ENCODE measurements around the gene OPHN1.

The OPHN1 gene

GRCh38 chrX:68462653-68463052, 29.4 kb upstream of the OPHN1 start:
- H3K4me1 ChIP-seq (ENCODE audit: low read depth, poor library complexity, severe bottlenecking), result no peaks in the 10 kb centered on the region
- TF ChIP-seq CTCF (conservative IDR thresholded peaks at IDR 0.05; ENCODE audit: low read depth, low read length), result peak; percentile 43
- H3K4me3 ChIP-seq (IDR thresholded peaks at IDR 0.05; ENCODE audit: insufficient read depth, low read depth, low read length), result no peak overlapping the region
- no peak overlapping the region for H3K4me2 ChIP-seq
- no peak overlapping the region for H3K9ac ChIP-seq
- no peaks in the 10 kb centered on the region for H4K20me1 ChIP-seq (ENCODE audit: insufficient read depth)
- no peak overlapping the region for H2AFZ ChIP-seq (ENCODE audit: low read depth)
- no peak overlapping the region for H3K27ac ChIP-seq
- H3K79me2 ChIP-seq (ENCODE audit: insufficient read depth, low read depth), result no peaks in the 10 kb centered on the region
- no peaks in the 10 kb centered on the region for H3K27me3 ChIP-seq (ENCODE audit: insufficient read depth, low read depth)
- H3K36me3 ChIP-seq (ENCODE audit: insufficient read depth), result no peaks in the 10 kb centered on the region

GRCh38 chrX:68462197-68462596, 28.9 kb upstream of the OPHN1 start:
- no peak overlapping the region for H3K4me2 ChIP-seq
- no peak overlapping the region for H3K27ac ChIP-seq
- no peaks in the 10 kb centered on the region for H3K79me2 ChIP-seq (ENCODE audit: insufficient read depth, low read depth)
- H2AFZ ChIP-seq (ENCODE audit: low read depth), result no peak overlapping the region
- TF ChIP-seq CTCF (conservative IDR thresholded peaks at IDR 0.05; ENCODE audit: low read depth, low read length), result no peak
- H3K27me3 ChIP-seq (ENCODE audit: insufficient read depth, low read depth), result no peaks in the 10 kb centered on the region
- H3K9ac ChIP-seq, result no peak overlapping the region
- H4K20me1 ChIP-seq (ENCODE audit: insufficient read depth), result no peaks in the 10 kb centered on the region
- no peaks in the 10 kb centered on the region for H3K36me3 ChIP-seq (ENCODE audit: insufficient read depth)
- no peaks in the 10 kb centered on the region for H3K4me1 ChIP-seq (ENCODE audit: low read depth, poor library complexity, severe bottlenecking)
- no peak overlapping the region for H3K4me3 ChIP-seq (IDR thresholded peaks at IDR 0.05; ENCODE audit: insufficient read depth, low read depth, low read length)

GRCh38 chrX:68461576-68461975, 28.3 kb upstream of the OPHN1 start:
- no peak for TF ChIP-seq CTCF (conservative IDR thresholded peaks at IDR 0.05; ENCODE audit: low read depth, low read length)
- Histone ChIP-seq H3K27ac (no peak overlapping the region), H2AFZ (ENCODE audit: low read depth) (no peak overlapping the region)

GRCh38 chrX:68461093-68461492, 27.8 kb upstream of the OPHN1 start:
- Histone ChIP-seq H3K4me1 (ENCODE audit: low read depth, poor library complexity, severe bottlenecking) (no peaks in the 10 kb centered on the region), H3K79me2 (ENCODE audit: insufficient read depth, low read depth) (no peaks in the 10 kb centered on the region), H3K36me3 (ENCODE audit: insufficient read depth) (no peaks in the 10 kb centered on the region), H3K27ac (no peak overlapping the region), H3K9ac (no peak overlapping the region), H2AFZ (ENCODE audit: low read depth) (peak overlapping the region; percentile 30; the same call in 1 of the 2 replicates), H3K4me3 (IDR thresholded peaks at IDR 0.05; ENCODE audit: insufficient read depth, low read depth, low read length) (no peak overlapping the region), H3K27me3 (ENCODE audit: insufficient read depth, low read depth) (no peaks in the 10 kb centered on the region), H4K20me1 (ENCODE audit: insufficient read depth) (no peaks in the 10 kb centered on the region), H3K4me2 (no peak overlapping the region)
- TF ChIP-seq CTCF (conservative IDR thresholded peaks at IDR 0.05; ENCODE audit: low read depth, low read length), result no peak

More at GRCh38 chrX:68461576-68461975, 28.3 kb upstream of the OPHN1 start:
- Histone ChIP-seq H3K27me3 (ENCODE audit: insufficient read depth, low read depth) (no peaks in the 10 kb centered on the region), H3K4me3 (IDR thresholded peaks at IDR 0.05; ENCODE audit: insufficient read depth, low read depth, low read length) (no peak overlapping the region), H3K4me1 (ENCODE audit: low read depth, poor library complexity, severe bottlenecking) (no peaks in the 10 kb centered on the region), H4K20me1 (ENCODE audit: insufficient read depth) (no peaks in the 10 kb centered on the region), H3K79me2 (ENCODE audit: insufficient read depth, low read depth) (no peaks in the 10 kb centered on the region), H3K4me2 (no peak overlapping the region), H3K36me3 (ENCODE audit: insufficient read depth) (no peaks in the 10 kb centered on the region), H3K9ac (no peak overlapping the region)
